GM23338 (cell line): ENCODE results near the gene UBXN1. TPM values are rescaled to one million over a fixed set of nuclear protein-coding genes. Genes with fewer than 3 reads are reported as not detected.
A peak's percentile ranks its signal among the peaks of the same experiment; 100 is the strongest.

Experiments
- ATAC-seq: fragments of 200-7000 bp; cut with Tn5 transposase; 3 replicates; pipeline ENCODE4 v1.9.1; 2020
- DNase-seq: peaks from one replicate; pipeline ENCODE4 v3.0.0-alpha.2; 2015; ENCODE audit warnings: low spot score
- H2AFZ ChIP-seq: fragments of 200-600 bp; sonication (generic); 2 replicates; pipeline ENCODE4 v1.8.0; 2016; ENCODE audit warnings: antibody characterized with exemption, mild to moderate bottlenecking, moderate library complexity
- H3F3A ChIP-seq: fragments of 200-600 bp; sonication (generic); replicated peaks from 2 replicates; pipeline ENCODE4 v1.8.0; 2017; ENCODE audit warnings: antibody characterized with exemption, mixed run types, low read depth
- H3K27ac ChIP-seq: fragments of 200-600 bp; sonication (generic); 2 replicates; pipeline ENCODE4 v1.6.1; 2016; ENCODE audit warnings: low read depth
- H3K27me3 ChIP-seq: fragments of 200-600 bp; sonication (generic); 2 replicates; pipeline ENCODE4 v1.8.0; 2016; ENCODE audit warnings: mild to moderate bottlenecking, mixed run types, moderate library complexity; ENCODE audit not compliant: insufficient read depth
- H3K36me3 ChIP-seq: fragments of 200-600 bp; sonication (generic); 2 replicates; pipeline ENCODE4 v1.8.0; 2016; ENCODE audit warnings: mild to moderate bottlenecking; ENCODE audit not compliant: insufficient read depth
- H3K4me1 ChIP-seq: fragments of 200-600 bp; sonication (generic); 2 replicates; pipeline ENCODE4 v1.8.0; 2016; ENCODE audit warnings: mild to moderate bottlenecking, moderate library complexity; ENCODE audit not compliant: insufficient read depth
- H3K4me2 ChIP-seq: fragments of 200-600 bp; sonication (generic); 2 replicates; pipeline ENCODE4 v1.7.1; 2017; ENCODE audit warnings: mixed run types
- H3K4me3 ChIP-seq: fragments of 200-600 bp; sonication (generic); 2 replicates; pipeline ENCODE4 v1.6.1; 2016; ENCODE audit warnings: mixed run types
- H3K79me2 ChIP-seq: fragments of 200-600 bp; sonication (generic); replicated peaks from 2 replicates; pipeline ENCODE4 v1.8.0; 2017; ENCODE audit warnings: mild to moderate bottlenecking; ENCODE audit not compliant: insufficient read depth
- H3K9me2 ChIP-seq: fragments of 200-600 bp; sonication (generic); 2 replicates; pipeline ENCODE4 v1.8.0; 2017; ENCODE audit not compliant: insufficient read depth
- H4K20me1 ChIP-seq: fragments of 200-600 bp; sonication (generic); replicated peaks from 2 replicates; pipeline ENCODE4 v1.8.0; 2017; ENCODE audit warnings: mild to moderate bottlenecking; ENCODE audit not compliant: insufficient read depth
- H3K27ac Mint-ChIP-seq: 2 replicates; pipeline ENCODE4 v1.8.0; 2020; ENCODE audit warnings: inconsistent platforms, mild to moderate bottlenecking, moderate library complexity, mixed read lengths
- H3K27me3 Mint-ChIP-seq: 3 replicates; pipeline ENCODE4 v1.8.0; 2022; ENCODE audit warnings: low read depth, mild to moderate bottlenecking, moderate library complexity, mixed read lengths, inconsistent platforms; ENCODE audit not compliant: insufficient read depth, poor library complexity
- H3K36me3 Mint-ChIP-seq: 3 replicates; pipeline ENCODE4 v1.8.0; 2021; ENCODE audit warnings: low read depth, mild to moderate bottlenecking, inconsistent platforms, moderate library complexity, mixed read lengths
- H3K4me1 Mint-ChIP-seq: 3 replicates; pipeline ENCODE4 v1.8.0; 2020; ENCODE audit warnings: mild to moderate bottlenecking, inconsistent platforms, mixed read lengths
- H3K4me3 Mint-ChIP-seq: 3 replicates; pipeline ENCODE4 v1.8.0; 2021; ENCODE audit warnings: moderate library complexity, mild to moderate bottlenecking, inconsistent platforms, mixed read lengths
- H3K9me3 Mint-ChIP-seq: 3 replicates; pipeline ENCODE4 v1.8.0; 2020; ENCODE audit warnings: moderate library complexity, mild to moderate bottlenecking, inconsistent platforms, mixed read lengths
- CREB1 ChIP-seq: fragments of 250-450 bp; sonication (Bioruptor Pico); IDR thresholded peaks from 2 replicates; pipeline ENCODE4 v1.5.0; 2020; ENCODE audit warnings: low read depth, mild to moderate bottlenecking, moderate library complexity
- ETS1 ChIP-seq: IDR thresholded peaks from 2 replicates; pipeline ENCODE4 v1.6.1; 2016; ENCODE audit warnings: antibody characterized with exemption
- EZH2 ChIP-seq: fragments of 200-600 bp; sonication (generic); IDR thresholded peaks from one replicate; pipeline ENCODE4 v1.8.0; 2017; ENCODE audit warnings: antibody characterized with exemption, mild to moderate bottlenecking, low read depth; ENCODE audit not compliant: unreplicated experiment
- EZH2phosphoT487 ChIP-seq: fragments of 200-600 bp; sonication (generic); IDR thresholded peaks from one replicate; pipeline ENCODE4 v1.8.1; 2018; ENCODE audit warnings: antibody characterized with exemption; ENCODE audit not compliant: unreplicated experiment
- POLR2AphosphoS5 ChIP-seq: IDR thresholded peaks from 2 replicates; pipeline ENCODE4 v1.6.1; 2016; ENCODE audit warnings: antibody characterized with exemption, low read depth
- STAT1 ChIP-seq: IDR thresholded peaks from one replicate; pipeline ENCODE4 v1.6.1; 2016; ENCODE audit warnings: antibody characterized with exemption; ENCODE audit not compliant: unreplicated experiment
- ZNF114 ChIP-seq: fragments of 250-450 bp; sonication (Bioruptor Pico); IDR thresholded peaks from 2 replicates; pipeline ENCODE4 v1.5.0; 2020; ENCODE audit warnings: mild to moderate bottlenecking, moderate library complexity
- ZNF331 ChIP-seq: fragments of 250-450 bp; sonication (Bioruptor Pico); IDR thresholded peaks from 2 replicates; pipeline ENCODE4 v1.5.0; 2020; ENCODE audit warnings: low read depth, mild to moderate bottlenecking, moderate library complexity
- polyA plus RNA-seq: library from polyadenylated mRNA; unstranded; fragments of >200 nt; fragmentation: Nextera tagmentation; extraction: Ambion mirVana; gene quantifications from 2 replicates; pipeline ENCODE4 v1.2.1, GENCODE V29; 2016
- total RNA-seq: library from RNA; depleted of rRNA; stranded (reverse); fragments of >200 nt; shearing (Covaris generic); gene quantifications from 2 replicates; pipeline ENCODE4 v1.2.3, GENCODE V29; 2014
- TF ChIP-seq, protein P1 (sequence below), 2 experiments: fragments of 200-600 bp in 1 of 2; sonication (generic) in 1 of 2; conservative IDR thresholded peaks; 2 replicates each; pipeline versions ENCODE4 v1.5.1 to v1.6.1; 2016 to 2017; ENCODE audit warnings: antibody characterized with exemption in 2 of 2, low read depth in 2 of 2, mild to moderate bottlenecking in 2 of 2, moderate library complexity in 1 of 2
- TF ChIP-seq, protein P2 (sequence below): IDR thresholded peaks from one replicate; pipeline ENCODE4 v1.6.1; 2018; ENCODE audit warnings: antibody characterized with exemption; ENCODE audit not compliant: unreplicated experiment

UBXN1 gene
- total and polyA plus RNA-seq, 2 experiments from 2014 or later, result 126 to 132 TPM

DNA sequence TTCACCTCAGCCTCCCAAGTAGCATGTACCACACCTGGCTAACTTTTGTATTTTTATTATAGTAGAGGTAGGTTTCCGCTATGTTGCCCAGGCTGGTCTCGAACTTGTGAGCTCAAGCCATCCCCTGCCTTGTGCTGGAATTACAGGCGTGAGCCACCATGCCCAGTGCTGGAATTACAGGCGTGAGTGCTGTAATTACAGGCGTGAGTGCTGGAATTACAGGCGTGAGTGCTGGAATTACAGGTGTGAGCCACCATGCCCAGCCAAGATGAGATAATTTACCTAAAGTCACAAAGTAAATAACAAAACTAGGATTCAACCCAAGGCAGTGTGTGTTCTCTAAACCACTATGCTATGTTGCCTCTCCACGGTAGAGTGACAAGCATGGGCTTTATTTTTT, 3.6 kb upstream of the UBXN1 start (continued):
- TF ChIP-seq, protein P1, sequence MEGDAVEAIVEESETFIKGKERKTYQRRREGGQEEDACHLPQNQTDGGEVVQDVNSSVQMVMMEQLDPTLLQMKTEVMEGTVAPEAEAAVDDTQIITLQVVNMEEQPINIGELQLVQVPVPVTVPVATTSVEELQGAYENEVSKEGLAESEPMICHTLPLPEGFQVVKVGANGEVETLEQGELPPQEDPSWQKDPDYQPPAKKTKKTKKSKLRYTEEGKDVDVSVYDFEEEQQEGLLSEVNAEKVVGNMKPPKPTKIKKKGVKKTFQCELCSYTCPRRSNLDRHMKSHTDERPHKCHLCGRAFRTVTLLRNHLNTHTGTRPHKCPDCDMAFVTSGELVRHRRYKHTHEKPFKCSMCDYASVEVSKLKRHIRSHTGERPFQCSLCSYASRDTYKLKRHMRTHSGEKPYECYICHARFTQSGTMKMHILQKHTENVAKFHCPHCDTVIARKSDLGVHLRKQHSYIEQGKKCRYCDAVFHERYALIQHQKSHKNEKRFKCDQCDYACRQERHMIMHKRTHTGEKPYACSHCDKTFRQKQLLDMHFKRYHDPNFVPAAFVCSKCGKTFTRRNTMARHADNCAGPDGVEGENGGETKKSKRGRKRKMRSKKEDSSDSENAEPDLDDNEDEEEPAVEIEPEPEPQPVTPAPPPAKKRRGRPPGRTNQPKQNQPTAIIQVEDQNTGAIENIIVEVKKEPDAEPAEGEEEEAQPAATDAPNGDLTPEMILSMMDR (conservative IDR thresholded peaks at IDR 0.05; ENCODE audit: low read depth in 2 of 2), result no peak
- TF ChIP-seq POLR2AphosphoS5 (no peak), ZNF331 (CRISPR knock-in tag) (no peak), EZH2phosphoT487 (no peak), ZNF114 (CRISPR knock-in tag) (no peak), EZH2 (no peak), CREB1 (CRISPR knock-in tag) (no peak), ETS1 (no peak), STAT1 (no peak)
- TF ChIP-seq, protein P2, sequence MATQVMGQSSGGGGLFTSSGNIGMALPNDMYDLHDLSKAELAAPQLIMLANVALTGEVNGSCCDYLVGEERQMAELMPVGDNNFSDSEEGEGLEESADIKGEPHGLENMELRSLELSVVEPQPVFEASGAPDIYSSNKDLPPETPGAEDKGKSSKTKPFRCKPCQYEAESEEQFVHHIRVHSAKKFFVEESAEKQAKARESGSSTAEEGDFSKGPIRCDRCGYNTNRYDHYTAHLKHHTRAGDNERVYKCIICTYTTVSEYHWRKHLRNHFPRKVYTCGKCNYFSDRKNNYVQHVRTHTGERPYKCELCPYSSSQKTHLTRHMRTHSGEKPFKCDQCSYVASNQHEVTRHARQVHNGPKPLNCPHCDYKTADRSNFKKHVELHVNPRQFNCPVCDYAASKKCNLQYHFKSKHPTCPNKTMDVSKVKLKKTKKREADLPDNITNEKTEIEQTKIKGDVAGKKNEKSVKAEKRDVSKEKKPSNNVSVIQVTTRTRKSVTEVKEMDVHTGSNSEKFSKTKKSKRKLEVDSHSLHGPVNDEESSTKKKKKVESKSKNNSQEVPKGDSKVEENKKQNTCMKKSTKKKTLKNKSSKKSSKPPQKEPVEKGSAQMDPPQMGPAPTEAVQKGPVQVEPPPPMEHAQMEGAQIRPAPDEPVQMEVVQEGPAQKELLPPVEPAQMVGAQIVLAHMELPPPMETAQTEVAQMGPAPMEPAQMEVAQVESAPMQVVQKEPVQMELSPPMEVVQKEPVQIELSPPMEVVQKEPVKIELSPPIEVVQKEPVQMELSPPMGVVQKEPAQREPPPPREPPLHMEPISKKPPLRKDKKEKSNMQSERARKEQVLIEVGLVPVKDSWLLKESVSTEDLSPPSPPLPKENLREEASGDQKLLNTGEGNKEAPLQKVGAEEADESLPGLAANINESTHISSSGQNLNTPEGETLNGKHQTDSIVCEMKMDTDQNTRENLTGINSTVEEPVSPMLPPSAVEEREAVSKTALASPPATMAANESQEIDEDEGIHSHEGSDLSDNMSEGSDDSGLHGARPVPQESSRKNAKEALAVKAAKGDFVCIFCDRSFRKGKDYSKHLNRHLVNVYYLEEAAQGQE, result no peak

GRCh38 chr11:62680825-62681240, 2.0 kb upstream of the UBXN1 start:
- peaks cover 22% of the 10 kb centered on the region for H3F3A ChIP-seq
- TF ChIP-seq, protein P1 (conservative IDR thresholded peaks at IDR 0.05; ENCODE audit: low read depth in 2 of 2), result peak; percentile 28 to 50; a peak in 2 of 4 replicates
- TF ChIP-seq EZH2, result no peak
- H3K27ac ChIP-seq, result 0 out of 2 replicates have a peak overlapping the region, but pooled peaks have one; percentile 1
- Mint-ChIP-seq H3K4me1 (peaks cover 20% of the 10 kb centered on the region), H3K36me3 (peaks cover 23% of the 10 kb centered on the region), H3K4me3 (no peak overlapping the region), H3K9me3 (no peaks in the 10 kb centered on the region), H3K27me3 (peaks cover 5% of the 10 kb centered on the region), H3K27ac (peak overlapping the region; percentile 74)
- no peaks in the 10 kb centered on the region for H3K36me3 ChIP-seq
- no peaks in the 10 kb centered on the region for H3K9me2 ChIP-seq
- H3K4me1 ChIP-seq, result peaks cover 11% of the 10 kb centered on the region
- H3K27me3 ChIP-seq, result no peaks in the 10 kb centered on the region
- H3K4me2 ChIP-seq, result no peak overlapping the region
- H2AFZ ChIP-seq, result peak overlapping the region; percentile 73
- no peaks in the 10 kb centered on the region for H4K20me1 ChIP-seq
- peaks cover 14% of the 10 kb centered on the region for H3K79me2 ChIP-seq
- H3K4me3 ChIP-seq, result no peak overlapping the region
- DNase-seq (peak; percentile 49), ATAC-seq (peak; percentile 51)
